ENCODE data around the gene NSF.
"Not testable (repeated sequence)": the region's sequence is repeated elsewhere in the genome, so short reads cannot be mapped to it uniquely, and the experiment has no call there.

NSF gene

GRCh38 chr17:46722662-46723285 is 132.3 kb downstream of the NSF start:
- DNase-seq: no peak

DNA sequence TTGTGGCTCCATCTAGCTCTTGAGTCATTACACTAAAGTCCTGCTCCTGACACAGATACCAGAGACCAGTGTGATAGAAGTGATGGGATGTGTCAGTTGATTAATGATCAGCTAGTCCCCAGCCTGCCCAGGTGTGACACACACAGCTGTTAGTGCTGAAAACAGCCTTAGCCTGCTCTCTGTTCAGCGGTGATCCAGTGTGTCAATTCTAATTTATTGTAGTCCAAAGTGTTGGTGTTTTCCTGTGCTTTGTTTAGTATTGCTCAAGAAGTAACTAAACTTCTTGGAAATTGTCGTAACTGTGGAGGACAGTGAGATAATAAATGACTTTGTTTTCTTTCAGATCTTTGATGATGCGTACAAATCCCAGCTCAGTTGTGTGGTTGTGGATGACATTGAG is 135.7 kb downstream of the NSF start:
- DNase-seq: no peak

DNA sequence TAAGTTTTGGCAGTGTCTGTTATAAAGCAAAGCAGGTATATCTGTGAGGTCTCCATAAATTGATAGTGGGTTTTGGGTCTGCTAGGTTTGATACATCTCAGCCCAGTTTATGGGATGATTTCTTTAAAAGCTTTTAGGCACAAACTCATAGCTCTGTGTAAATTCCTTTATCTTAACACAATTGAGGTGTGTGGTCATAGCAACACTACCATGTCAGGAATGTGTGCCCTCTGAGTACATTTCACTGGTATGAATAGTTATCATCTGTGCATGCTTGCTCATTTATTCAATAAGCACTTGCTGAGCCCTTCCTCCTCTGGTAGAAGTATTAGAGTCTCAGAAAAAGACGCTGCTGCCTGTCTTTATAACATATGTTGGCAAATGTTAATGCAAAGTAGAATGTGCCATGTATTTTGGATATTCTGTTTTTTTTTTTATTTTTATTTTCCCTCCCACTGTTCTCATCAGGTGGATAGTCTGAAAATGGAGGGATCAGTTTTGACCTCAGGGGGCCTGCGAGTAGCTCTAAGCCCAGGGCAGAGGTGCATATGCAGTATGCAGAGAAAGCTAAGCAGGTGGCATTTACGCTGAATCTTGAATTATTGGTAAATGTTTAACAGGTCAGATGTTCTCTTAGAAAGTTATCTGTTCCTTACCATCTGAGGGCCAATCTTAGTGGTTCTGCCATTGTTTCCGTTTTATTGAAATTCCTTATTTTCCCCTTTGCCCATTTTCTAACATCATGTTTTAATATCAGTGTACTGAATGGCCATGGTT is 137.3 kb downstream of the NSF start:
- DNase-seq: no peak

GRCh38 chr17:46730026-46730425 is 139.6 kb downstream of the NSF start:
- no peak for DNase-seq

DNA sequence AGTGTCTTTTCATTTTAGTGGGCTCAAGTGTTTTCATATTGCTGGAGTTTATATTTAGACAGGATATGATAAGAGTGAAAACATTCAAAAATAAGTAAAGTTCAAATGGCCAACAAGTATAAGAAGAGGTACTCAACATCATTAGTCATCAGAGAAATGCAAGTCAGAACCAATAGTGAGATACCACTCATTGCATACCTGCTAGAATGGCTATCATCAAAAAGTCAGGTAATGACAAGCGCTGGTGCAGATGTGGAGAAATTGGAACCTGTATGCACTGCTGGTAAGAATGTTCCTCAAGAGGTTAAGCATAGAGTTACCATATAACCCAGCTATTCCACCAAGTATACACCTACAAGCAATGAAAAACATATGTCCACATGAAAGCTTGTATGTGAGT is 140.2 kb downstream of the NSF start:
- DNase-seq: no peak

DNA sequence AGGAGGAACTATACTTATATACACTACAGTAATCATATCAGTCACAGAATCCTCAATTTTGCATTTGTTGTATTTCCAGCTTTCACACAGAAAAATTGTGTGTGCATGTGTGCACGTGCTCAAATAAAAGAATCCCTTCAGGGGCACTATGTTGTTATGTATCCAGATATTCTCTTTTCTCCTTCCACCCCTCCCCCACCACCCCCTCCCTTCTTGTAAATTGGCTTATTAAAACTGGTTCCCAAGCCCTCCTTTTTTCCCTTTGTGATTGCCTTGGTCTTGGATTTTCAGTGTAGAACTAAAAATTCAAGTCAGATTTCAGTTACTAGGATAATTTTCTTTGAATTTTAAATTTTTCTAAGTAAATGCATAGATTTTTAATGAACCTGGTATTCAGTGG is 141.7 kb downstream of the NSF start:
- no peak for DNase-seq

DNA sequence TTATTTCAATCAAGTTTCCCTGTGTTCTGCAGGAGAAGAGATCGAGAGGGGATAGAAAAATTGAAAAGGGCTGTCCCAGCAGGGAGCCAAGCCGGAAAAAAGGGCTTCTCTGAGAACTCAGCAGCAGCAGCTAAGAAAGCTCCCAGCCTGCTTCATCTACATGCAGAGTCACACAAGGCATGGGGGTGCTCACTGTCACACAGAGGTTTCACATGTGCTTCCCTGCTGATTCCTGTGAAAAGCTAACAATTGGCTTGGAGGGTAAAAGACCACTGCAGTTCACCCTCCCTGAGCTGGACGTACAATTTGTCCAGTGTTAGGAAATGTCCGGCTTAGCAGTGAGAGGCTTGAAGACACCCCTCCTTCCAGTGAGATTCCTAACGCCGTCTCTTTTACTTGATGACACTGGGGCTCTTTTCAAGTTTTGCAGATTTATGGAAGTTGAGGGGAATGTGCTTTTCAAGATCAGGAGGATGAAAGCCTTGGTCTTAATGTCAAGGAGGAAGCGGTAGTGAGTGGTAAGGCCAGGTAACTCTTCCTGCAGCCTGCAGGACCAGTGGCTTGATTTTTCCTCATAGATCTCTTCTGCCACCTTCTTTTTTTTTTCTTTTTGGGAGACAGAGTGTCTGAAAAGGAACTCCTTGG is 142.4 kb downstream of the NSF start:
- no peak for DNase-seq

DNA sequence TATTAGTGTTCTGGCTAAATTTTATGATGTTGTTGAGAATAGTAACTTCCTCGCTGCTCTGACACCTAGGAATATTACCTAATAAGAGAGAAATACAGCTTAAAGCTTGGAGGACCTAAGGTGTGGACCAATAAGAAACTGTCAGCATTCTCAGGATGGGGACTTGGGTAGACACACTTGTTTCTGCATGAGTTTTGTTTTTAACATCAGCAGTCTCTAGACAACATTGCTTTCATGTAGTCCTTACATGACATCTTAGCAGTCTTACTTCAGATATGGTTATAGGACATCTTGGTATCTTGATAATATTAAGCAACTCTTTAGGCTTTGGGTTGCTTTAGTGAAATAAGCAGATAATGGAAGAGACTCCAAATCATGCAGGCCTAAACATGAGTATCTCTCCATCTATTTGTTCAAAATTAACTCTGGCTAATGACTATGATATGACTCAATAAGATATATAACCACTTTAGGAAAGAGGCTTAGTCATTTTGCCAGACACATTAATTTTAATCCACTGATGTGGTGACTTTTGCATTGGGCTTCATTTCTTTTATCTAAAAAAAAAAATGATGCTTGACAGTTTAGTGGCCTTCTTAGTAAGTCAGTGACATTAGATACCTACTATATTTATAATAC is 143.5 kb downstream of the NSF start:
- DNase-seq: no peak

- DNase-seq: no peak
These were observed 145.6 kb downstream of the NSF start for GRCh38 chr17:46736100-46736499.

- no peak for DNase-seq
These were observed 146.9 kb downstream of the NSF start for GRCh38 chr17:46737326-46737725.

GRCh38 chr17:46738544-46738943 is 148.1 kb downstream of the NSF start:
- DNase-seq: no peak

GRCh38 chr17:46739982-46740381 is 149.5 kb downstream of the NSF start:
- no peak for DNase-seq

GRCh38 chr17:46741122-46741730 is 150.8 kb downstream of the NSF start:
- no peak for DNase-seq

DNA sequence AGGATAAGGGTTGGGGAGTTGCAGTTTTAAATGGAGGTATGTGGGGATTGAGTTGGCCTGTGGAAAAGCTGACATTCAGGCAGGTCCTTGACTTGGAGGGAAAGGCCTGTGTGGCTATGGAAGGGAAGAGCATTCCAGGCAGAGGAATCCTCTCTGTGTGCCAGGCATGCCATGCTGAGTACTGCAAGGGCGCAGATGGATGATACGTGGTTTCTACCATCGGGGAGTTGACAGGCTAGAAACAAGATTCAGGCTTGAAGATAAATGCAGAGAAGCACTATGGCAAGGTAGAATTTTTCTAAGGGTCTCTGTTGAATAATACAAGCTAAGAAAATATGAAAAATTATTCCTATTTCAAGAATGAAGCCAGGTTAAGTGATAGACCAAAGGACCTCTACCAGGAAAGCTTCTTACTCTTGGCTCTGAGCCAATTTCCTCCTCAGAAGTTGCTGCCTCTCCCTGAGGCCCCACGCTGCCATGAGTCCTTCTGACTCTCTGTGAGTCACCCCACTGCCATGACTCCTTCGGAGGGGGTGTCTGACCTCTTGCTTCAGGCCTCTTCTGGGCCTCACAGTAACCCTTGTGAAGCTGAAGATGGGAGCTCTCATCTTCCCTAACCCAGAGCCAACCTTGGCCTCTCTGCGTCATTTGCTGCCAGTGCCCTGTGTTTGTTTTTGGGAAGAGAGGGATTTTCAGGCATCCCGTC is 152.2 kb downstream of the NSF start:
- no peak for DNase-seq

- no peak for DNase-seq
These were observed 154.0 kb downstream of the NSF start for GRCh38 chr17:46744441-46744840.

GRCh38 chr17:46745376-46745775 is 154.9 kb downstream of the NSF start:
- DNase-seq: no peak

DNA sequence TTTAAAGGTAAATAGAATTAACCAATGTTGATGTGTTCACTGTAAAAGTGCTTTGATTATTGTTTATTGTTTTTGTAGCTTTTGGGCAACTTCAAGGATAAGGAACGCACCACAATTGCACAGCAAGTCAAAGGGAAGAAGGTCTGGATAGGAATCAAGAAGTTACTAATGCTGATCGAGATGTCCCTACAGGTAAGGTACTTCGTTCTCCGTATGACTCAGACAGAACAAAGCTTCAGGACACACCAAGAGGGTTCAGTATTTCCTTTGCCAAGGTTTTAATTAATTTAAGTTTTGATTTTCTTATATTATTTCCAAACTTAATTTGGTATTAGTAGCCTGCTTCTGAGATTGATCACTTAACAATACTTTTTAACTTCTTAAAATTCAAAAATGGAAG is 161.0 kb downstream of the NSF start:
- DNase-seq: no peak

- DNase-seq: no peak
These were observed 163.3 kb downstream of the NSF start for GRCh38 chr17:46753776-46754175.

- DNase-seq: no peak
These were observed 165.7 kb downstream of the NSF start for GRCh38 chr17:46756081-46756735.

DNA sequence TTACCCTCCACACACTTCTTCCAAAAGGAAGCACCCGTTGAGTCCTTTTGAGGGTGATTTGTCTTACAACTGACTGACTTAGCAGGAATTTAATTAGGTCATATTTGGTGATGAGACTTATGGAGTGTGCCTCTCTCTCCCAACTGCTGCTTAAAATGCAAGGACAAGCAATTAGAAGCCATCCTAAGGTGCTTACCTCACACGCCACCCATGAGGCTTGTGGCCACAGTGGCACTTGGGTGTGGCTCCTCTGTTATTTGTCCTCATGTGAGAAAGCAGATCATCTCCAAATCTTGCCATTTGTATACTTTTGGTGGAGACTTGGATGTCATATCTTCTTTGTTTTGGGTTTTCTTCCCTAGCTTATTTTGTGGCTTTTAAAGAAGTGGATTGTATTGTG is 166.4 kb downstream of the NSF start:
- DNase-seq: no peak

GRCh38 chr17:46757588-46757987 is 167.1 kb downstream of the NSF start:
- DNase-seq: not testable (repeated sequence)

DNA sequence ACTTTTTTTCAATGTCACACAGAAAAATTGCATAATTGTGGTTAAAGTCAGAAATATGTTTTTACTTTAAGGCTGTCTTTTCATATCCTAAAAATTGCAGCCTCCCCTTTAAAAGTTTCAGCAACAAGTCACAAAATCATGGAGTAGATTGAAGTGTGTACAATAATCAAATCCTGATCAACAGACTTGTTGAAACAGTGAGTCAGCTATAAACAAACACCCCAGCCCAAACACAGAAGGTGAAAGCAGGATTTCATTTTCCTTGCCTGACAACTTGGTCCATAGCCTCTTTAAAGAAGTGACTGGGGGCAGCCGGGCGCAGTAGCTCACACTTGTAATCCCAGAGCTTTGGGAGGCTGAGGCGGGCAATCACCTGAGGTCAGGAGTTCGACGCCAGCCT is 168.1 kb downstream of the NSF start:
- no peak for DNase-seq
